Fibroblast of upper back skin (primary cell): Measurements from ENCODE around the gene PAPPA.

Source experiments
- DNase-seq: peaks from one replicate; pipeline ENCODE4 v3.0.0-alpha.2; 2013

The PAPPA gene

DNA sequence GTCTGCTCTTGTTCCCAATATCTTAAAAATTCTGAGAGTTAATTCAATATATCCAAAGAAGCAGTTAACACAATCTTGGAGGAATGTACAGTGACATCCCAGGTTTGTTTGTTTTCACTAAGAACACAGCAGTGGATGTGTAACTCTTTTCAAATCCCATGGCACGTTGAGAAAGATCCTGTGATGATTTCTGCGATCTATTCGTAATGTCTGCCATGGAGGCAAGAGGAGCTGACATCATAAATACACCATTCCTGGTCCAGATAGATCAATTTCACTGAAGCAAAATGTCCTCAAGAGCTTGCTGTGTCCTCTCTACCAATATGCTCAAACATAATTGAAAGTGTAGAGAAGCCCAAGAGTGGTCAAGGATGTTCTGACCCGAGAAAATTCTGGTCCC, 280.7 kb downstream of the PAPPA start:
- no peak for DNase-seq

DNA sequence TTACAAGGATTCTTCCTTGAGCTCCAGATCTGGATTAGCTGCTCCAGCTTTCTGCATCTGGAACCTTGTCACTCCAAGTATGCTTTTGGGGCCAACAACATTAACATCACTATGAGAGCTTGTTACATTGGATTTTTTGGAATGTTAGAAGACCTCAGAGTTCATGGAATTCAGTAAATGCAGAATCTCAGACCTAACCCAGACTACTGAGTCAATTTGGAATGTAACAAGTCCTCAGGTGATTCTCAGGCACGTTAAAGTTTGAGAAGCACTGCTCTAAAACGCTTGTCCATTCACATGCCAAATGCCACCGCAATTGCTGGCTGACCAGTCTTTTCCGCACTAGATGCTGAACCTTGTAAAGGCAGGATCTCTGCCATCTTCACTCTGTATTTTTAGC, 282.1 kb downstream of the PAPPA start:
- peak; percentile 50 for DNase-seq

GRCh38 chr9:116436121-116436520, 282.5 kb downstream of the PAPPA start:
- peak; percentile 57 for DNase-seq

GRCh38 chr9:116437411-116438370, 284.1 kb downstream of the PAPPA start:
- DNase-seq, result peak; percentile 25

DNA sequence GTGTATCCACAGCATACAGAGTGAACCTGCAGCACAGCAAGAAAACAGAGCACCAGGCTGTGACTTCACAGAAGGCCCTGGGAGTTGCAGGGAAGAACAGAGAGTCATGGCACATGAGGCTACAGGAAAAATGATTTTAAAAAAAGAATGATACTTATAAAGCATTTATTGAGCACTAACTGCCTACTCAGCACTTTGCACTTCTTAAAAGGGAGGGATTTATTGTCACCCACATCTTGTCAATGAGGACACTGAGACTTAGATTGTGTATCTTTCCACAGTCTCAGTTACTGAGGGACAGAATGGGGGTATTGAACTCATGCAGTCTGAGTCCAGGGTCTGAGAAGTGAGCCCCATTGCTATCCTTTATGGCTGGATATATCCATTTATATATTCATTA, 288.9 kb downstream of the PAPPA start:
- no peak for DNase-seq

DNA sequence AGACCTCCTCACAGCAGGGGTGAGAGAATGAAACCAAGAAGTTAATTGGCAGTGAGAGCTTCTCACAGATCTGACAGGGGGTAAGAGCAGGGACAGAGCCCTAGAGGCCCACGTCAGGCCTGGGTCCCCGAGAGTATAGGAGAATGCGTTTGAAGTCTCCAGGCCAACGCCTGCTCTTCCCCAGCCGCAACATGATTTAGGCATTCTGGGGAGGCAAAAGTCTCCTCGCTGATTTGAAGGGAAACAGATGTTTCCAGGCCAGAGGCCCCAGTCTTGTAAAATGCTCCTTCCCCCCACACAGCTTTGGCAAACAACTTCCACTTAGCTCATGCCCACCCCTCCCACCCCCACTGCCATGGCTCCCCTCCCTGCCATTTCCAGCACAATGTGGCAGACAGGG, 294.3 kb downstream of the PAPPA start:
- DNase-seq, result peak; percentile 70

GRCh38 chr9:116448431-116448830, 294.8 kb downstream of the PAPPA start:
- DNase-seq, result no peak

DNA sequence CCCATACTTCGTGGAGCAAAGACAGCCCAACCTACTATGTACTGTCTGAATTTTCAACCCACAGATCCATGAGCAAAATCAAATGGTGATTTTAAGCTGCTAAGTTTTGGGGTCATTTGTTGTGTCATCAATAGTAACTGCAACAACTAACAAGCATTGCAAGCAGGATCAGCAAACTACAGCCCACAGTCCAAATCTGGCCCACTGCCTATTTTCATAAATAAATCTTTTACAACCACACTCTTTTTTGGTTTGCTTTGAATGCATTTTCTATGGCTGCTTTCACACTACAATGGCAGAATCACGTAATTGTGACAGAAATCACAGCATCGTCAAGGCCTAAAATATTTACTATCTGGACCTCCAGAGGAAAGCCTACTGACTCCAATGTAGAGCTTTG, 296.4 kb downstream of the PAPPA start:
- no peak for DNase-seq

DNA sequence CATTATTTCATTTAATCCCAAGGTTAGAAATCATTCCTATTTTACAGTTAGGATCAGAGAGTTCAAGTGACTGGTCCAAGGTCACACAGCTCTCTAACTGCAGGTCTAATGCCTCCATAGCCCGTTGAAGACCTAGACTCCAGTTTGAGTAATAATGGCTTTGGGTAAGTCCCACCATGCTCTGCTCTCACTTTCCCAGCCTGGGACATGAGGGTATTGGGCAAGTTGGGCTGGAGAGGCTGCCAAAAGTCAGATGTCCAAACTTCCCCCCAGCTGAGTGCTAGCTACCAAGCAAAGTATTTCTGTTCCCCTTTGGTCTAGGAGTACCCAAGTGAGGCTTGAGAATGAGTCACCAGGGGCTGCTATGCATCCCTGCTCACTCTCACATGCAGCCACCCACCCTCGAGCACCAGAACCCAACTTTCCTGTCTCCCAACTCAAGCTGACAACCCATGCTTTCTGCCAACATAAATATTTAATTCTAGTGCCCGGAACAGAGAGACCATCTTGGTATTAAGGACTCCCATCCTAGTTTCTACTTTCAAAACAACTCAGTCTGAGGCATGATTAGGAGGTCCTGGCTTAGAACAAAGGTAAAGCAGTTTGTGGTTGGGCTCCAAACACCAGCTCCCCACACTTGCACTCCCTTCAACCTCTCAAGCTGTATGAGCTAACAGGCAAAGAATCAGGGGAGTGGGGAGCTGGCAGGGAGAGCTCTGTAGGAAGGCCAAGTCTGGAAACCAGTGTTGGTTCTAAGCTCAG, 297.0 kb downstream of the PAPPA start:
- DNase-seq, result peak; percentile 83

DNA sequence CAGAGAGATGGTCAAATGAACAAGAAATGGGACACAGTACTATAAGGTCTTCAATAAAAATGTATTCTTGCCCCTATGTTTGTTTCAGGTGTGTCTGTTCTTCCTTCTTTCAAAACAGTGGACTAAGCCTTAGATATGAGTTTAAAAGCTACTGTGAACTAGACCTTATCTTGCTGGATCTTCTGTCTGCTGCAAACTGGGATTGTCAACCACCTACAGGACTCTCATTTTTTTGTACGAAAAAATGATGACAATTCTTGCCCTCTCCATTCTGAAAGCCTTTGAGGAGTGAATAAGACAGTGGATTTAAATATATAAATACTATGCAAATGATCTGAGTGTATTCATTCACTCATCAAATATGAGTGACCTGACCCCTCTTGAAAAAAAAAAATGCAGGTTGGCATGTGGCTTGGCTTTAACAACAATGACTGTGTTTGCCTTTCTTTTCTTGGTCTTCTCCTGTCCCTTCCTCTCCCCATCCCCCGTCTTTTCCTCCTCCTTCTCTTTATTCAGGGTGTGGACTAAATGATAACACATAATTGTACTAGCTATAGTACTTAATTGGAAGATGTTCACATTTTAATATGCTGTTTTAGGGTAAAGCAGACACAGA, 298.0 kb downstream of the PAPPA start:
- no peak for DNase-seq
